T-helper 17 cell (primary cell): Measurements from ENCODE around the gene SMCO3. TPM values are rescaled to one million over a fixed set of nuclear protein-coding genes. Genes with fewer than 3 reads are reported as not detected.
"Not testable (repeated sequence)": the region's sequence is repeated elsewhere in the genome, so short reads cannot be mapped to it uniquely, and the experiment has no call there.

Experiments used
- ATAC-seq: fragments of 150-1000 bp; cut with Tn5 transposase; 2 replicates; pipeline ENCODE4 v1.10.0; 2021; ENCODE audit warnings: mild to moderate bottlenecking, moderate library complexity
- DNase-seq, 3 donors: peaks; one replicate each; pipeline versions ENCODE4 v3.0.0 to v3.0.0-alpha.2; 2020 to 2021
- H3K9me3 ChIP-seq: one replicate; pipeline ENCODE4 v1.7.0; 2013; ENCODE audit warnings: low read length, mild to moderate bottlenecking; ENCODE audit not compliant: control insufficient read depth, poor library complexity, severe bottlenecking
- H3K27ac Mint-ChIP-seq: one replicate; pipeline ENCODE4 v1.8.0; 2022; ENCODE audit warnings: mild to moderate bottlenecking, moderate library complexity, mixed read lengths
- H3K27me3 Mint-ChIP-seq: one replicate; pipeline ENCODE4 v1.8.0; 2022; ENCODE audit warnings: mixed read lengths
- H3K36me3 Mint-ChIP-seq: one replicate; pipeline ENCODE4 v1.8.0; 2022; ENCODE audit warnings: low read depth, mixed read lengths
- H3K4me1 Mint-ChIP-seq: one replicate; pipeline ENCODE4 v1.8.0; 2022; ENCODE audit warnings: mild to moderate bottlenecking, mixed read lengths
- H3K4me3 Mint-ChIP-seq: one replicate; pipeline ENCODE4 v1.8.0; 2022; ENCODE audit warnings: mild to moderate bottlenecking, moderate library complexity, mixed read lengths
- total RNA-seq, 4 donors: library from RNA in 2 of 4; stranded (reverse) in 2 of 4; gene quantifications; one replicate each; pipeline ENCODE4 v1.2.3 and lab custom pipeline; 2022 to 2026

SMCO3 gene
- total RNA-seq, 2 donors from 2014 or later: not detected

DNA sequence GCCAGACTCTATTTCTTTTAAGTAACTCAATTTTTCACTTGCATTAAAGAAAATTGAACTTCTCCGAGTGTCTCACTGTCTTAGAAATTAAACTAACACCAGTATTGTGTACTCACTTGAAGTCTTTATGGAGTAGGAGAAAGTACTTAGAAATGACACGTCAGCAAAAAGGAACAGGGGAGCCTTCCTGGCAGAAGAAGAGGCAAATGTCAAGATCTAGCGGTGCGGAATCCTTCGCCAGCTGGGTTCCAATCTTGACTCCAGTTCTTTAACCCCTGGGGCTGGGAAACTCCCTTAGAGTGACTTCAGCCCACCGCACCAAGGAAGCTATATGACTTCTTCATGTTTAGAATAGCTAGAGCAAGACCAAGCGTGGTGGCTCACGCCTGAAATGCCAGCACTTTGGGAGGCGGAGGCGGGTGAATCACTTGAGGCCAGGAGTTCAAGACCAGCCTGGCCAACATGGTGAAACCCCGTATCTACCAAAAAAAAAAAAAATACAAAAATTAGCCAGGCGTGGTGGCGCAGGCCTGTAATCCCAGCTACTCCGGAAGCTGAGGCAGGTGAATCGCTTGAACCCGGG, 45.1 kb downstream of the SMCO3 start:
- H3K27me3 Mint-ChIP-seq: no peaks in the 10 kb centered on the region
- peak overlapping the region; percentile 97 for H3K4me3 Mint-ChIP-seq
- peak overlapping the region; percentile 100 for H3K27ac Mint-ChIP-seq
- ATAC-seq (no peak), DNase-seq (peak; percentile 19 to 30 (median 20))
- peaks cover 7% of the 10 kb centered on the region for H3K36me3 Mint-ChIP-seq
- H3K9me3 ChIP-seq: no peaks in the 10 kb centered on the region
- H3K4me1 Mint-ChIP-seq: peaks cover 27% of the 10 kb centered on the region

DNA sequence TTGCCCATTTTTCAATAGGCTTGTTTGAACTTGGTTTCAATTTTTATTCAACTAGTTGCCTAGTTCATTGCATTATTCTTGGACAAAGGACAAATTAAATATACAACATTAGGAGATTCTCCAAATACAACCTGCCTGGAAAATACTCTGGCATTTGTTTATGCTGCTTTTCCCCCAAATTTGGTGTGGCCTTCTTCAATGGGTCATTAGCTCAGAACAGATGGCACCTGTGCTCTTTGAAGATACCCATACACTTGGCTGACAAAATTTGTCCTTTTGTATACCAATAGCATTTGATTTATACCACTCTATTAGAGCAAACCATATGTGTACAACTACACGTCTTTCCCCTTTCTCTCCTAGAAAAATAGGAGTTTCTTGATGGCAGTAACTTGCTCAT, 46.4 kb downstream of the SMCO3 start:
- no peak for ATAC-seq
- Mint-ChIP-seq H3K27ac (peak overlapping the region; percentile 100), H3K36me3 (peaks cover 7% of the 10 kb centered on the region), H3K27me3 (no peaks in the 10 kb centered on the region), H3K4me3 (no peak overlapping the region), H3K4me1 (peaks cover 26% of the 10 kb centered on the region)
- H3K9me3 ChIP-seq: no peaks in the 10 kb centered on the region
- DNase-seq: no peak

GRCh38 chr12:14766649-14767215, 47.2 kb downstream of the SMCO3 start:
- Mint-ChIP-seq H3K27me3 (no peaks in the 10 kb centered on the region), H3K36me3 (peaks cover 8% of the 10 kb centered on the region), H3K4me3 (no peak overlapping the region), H3K4me1 (peaks cover 26% of the 10 kb centered on the region), H3K27ac (peak overlapping the region; percentile 100)
- ATAC-seq: no peak
- DNase-seq: no peak
- H3K9me3 ChIP-seq: no peaks in the 10 kb centered on the region

- H3K9me3 ChIP-seq, H3K27me3 Mint-ChIP-seq, ATAC-seq, H3K27ac Mint-ChIP-seq, H3K4me3 Mint-ChIP-seq, H3K36me3 Mint-ChIP-seq, DNase-seq: not testable (repeated sequence)
- peaks cover 24% of the 10 kb centered on the region for H3K4me1 Mint-ChIP-seq
Measured at GRCh38 chr12:14766020-14766419, 48.0 kb downstream of the SMCO3 start.

- H3K9me3 ChIP-seq: no peaks in the 10 kb centered on the region
Measured at GRCh38 chr12:14765398-14765797, 48.6 kb downstream of the SMCO3 start.

GRCh38 chr12:14759711-14760280, 54.2 kb downstream of the SMCO3 start:
- H3K4me1 Mint-ChIP-seq, H3K4me3 Mint-ChIP-seq, H3K27me3 Mint-ChIP-seq, H3K36me3 Mint-ChIP-seq, H3K27ac Mint-ChIP-seq, H3K9me3 ChIP-seq, DNase-seq, ATAC-seq: not testable (repeated sequence)

More at GRCh38 chr12:14765398-14765797, 48.6 kb downstream of the SMCO3 start:
- Mint-ChIP-seq H3K36me3 (peaks cover 9% of the 10 kb centered on the region), H3K27ac (no peak overlapping the region), H3K4me1 (peaks cover 18% of the 10 kb centered on the region), H3K27me3 (no peaks in the 10 kb centered on the region), H3K4me3 (no peak overlapping the region)
- DNase-seq (no peak), ATAC-seq (no peak)

- no peak for ATAC-seq
- Mint-ChIP-seq H3K27me3 (no peaks in the 10 kb centered on the region), H3K36me3 (no peaks in the 10 kb centered on the region), H3K4me1 (peaks cover 16% of the 10 kb centered on the region), H3K4me3 (no peak overlapping the region), H3K27ac (no peak overlapping the region)
- DNase-seq: no peak
- H3K9me3 ChIP-seq: no peaks in the 10 kb centered on the region
Measured at GRCh38 chr12:14756334-14757143, 57.4 kb downstream of the SMCO3 start.

Other genes starting within 250 kb of the SMCO3 start
- 1 to 10 TPM; 1.8 to 5.1 TPM for gene PLBD1, start 246.3 kb downstream of the SMCO3 start, total RNA-seq
- gene GUCY2C, start 117.6 kb downstream of the SMCO3 start, total RNA-seq: not detected
- 100 to 1,000 TPM; 124 to 129 TPM for gene WBP11, start 10.7 kb downstream of the SMCO3 start, total RNA-seq
- under 1 TPM in 1 of 2 donors, not detected in 1; 0.27 TPM for gene C12orf60, start 10.5 kb downstream of the SMCO3 start, total RNA-seq
- under 1 TPM in 1 of 2 donors, not detected in 1; 0.05 TPM for gene ART4, start 29.3 kb upstream of the SMCO3 start, total RNA-seq
- 1 to 10 TPM in 1 of 2 donors, not detected in 1; 1.7 TPM for gene MGP, start 71.7 kb upstream of the SMCO3 start, total RNA-seq
- 10 to 100 TPM in 1 of 2 donors, 1 to 10 TPM in 1; 9.9 to 14.9 TPM for gene ERP27, start 124.4 kb upstream of the SMCO3 start, total RNA-seq
- 100 to 1,000 TPM; 895 to 936 TPM for gene ARHGDIB, start 147.4 kb upstream of the SMCO3 start, total RNA-seq
- gene PDE6H, start 158.9 kb upstream of the SMCO3 start, total RNA-seq: not detected